Muscle of arm (tissue), 12 donors: ENCODE data around the gene FBXO11. TPM values are rescaled to one million over a fixed set of nuclear protein-coding genes. Genes with fewer than 3 reads are reported as not detected.
"Not testable (repeated sequence)": the region's sequence is repeated elsewhere in the genome, so short reads cannot be mapped to it uniquely, and the experiment has no call there.

Source experiments
- DNase-seq: peaks from one replicate; pipeline ENCODE4 v3.0.0-alpha.2; 2013
- polyA plus RNA-seq, 12 donors: library from polyadenylated mRNA; unstranded; fragments of 120-200 nt; gene quantifications; one replicate each; pipeline ENCODE4 v1.2.1, GENCODE V29; 2013; ENCODE audit not compliant: insufficient read length in 12 of 12

FBXO11 gene
- polyA plus RNA-seq, 12 donors = 35.4 to 83.9 (median 55.4) TPM; not detected in 1

GRCh38 chr2:47900857-47901256, 5.4 kb downstream of the FBXO11 start:
- no peak for DNase-seq

GRCh38 chr2:47899915-47900816, 6.1 kb downstream of the FBXO11 start:
- DNase-seq = no peak

GRCh38 chr2:47897883-47898731, 8.2 kb downstream of the FBXO11 start:
- DNase-seq = no peak

GRCh38 chr2:47897191-47897882, 9.0 kb downstream of the FBXO11 start:
- not testable (repeated sequence) for DNase-seq

GRCh38 chr2:47896450-47896968, 9.8 kb downstream of the FBXO11 start:
- DNase-seq = no peak

- DNase-seq = no peak
Observed at GRCh38 chr2:47893771-47894170, 12.5 kb downstream of the FBXO11 start.

- DNase-seq = no peak
Observed at GRCh38 chr2:47892338-47892730, 14.0 kb downstream of the FBXO11 start.

GRCh38 chr2:47891369-47892337, 14.6 kb downstream of the FBXO11 start:
- no peak for DNase-seq

- no peak for DNase-seq
Observed at GRCh38 chr2:47890711-47891368, 15.5 kb downstream of the FBXO11 start.

GRCh38 chr2:47888581-47889280, 17.6 kb downstream of the FBXO11 start:
- DNase-seq = no peak

- no peak for DNase-seq
Observed at GRCh38 chr2:47876912-47877311, 29.4 kb downstream of the FBXO11 start.

GRCh38 chr2:47872941-47873340, 33.4 kb downstream of the FBXO11 start:
- no peak for DNase-seq

GRCh38 chr2:47870641-47871540, 35.4 kb downstream of the FBXO11 start:
- DNase-seq = no peak

- no peak for DNase-seq
Observed at GRCh38 chr2:47869859-47870595, 36.3 kb downstream of the FBXO11 start.

GRCh38 chr2:47868611-47869352, 37.5 kb downstream of the FBXO11 start:
- no peak for DNase-seq

GRCh38 chr2:47867205-47867604, 39.1 kb downstream of the FBXO11 start:
- peak; percentile 24 for DNase-seq

GRCh38 chr2:47864566-47864965, 41.7 kb downstream of the FBXO11 start:
- DNase-seq = no peak
